Body of pancreas (tissue), 4 donors: ENCODE data around the gene TBX4.

Experiments used
- POLR2A ChIP-seq, 3 donors: fragments of 450-650 bp; IDR thresholded peaks; one replicate each; pipeline ENCODE4 v1.6.1; 2016; ENCODE audit warnings: antibody characterized with exemption in 3 of 3, mild to moderate bottlenecking in 2 of 3
- TF ChIP-seq, protein P1 (sequence below), 7 experiments: fragments of 450-650 bp in 4 of 7; fragments of 200-600 bp in 3 of 7; sonication (generic) in 3 of 7; IDR thresholded peaks; one replicate each; pipeline ENCODE4 v1.5.1; 2016 to 2019; ENCODE audit warnings: antibody characterized with exemption in 7 of 7

DNA sequence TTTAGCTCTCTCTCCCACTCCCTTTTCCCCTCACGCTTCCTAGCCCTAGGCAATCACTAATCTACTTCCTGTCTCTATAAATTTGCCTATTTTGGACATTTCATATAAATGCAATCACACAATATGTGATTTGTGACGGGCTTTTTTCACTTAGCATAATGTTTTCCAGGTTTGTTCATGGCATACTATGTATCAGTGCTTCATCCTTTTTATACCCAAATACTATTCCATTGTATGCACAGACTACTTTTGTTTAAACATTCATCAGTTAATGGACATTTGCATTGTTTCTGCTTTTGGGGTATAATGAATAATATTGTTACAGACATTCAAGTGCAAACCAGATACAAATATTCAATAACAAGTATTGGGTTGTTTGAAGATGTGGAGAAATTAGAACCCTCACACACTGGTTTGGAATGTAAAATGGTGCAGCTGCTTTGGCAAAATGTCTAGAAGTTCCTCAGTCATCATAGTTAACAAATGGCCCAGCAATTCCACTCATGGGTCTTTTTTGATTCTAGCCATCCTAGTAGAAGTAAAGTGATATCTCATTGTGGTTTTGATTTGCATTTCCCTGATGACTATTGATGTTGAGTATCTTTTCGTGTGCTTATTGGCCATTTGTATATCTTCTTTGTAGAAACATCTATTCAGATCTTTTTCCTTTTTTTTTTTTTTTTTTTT, 67.7 kb downstream of the TBX4 start:
- TF ChIP-seq, protein P1, sequence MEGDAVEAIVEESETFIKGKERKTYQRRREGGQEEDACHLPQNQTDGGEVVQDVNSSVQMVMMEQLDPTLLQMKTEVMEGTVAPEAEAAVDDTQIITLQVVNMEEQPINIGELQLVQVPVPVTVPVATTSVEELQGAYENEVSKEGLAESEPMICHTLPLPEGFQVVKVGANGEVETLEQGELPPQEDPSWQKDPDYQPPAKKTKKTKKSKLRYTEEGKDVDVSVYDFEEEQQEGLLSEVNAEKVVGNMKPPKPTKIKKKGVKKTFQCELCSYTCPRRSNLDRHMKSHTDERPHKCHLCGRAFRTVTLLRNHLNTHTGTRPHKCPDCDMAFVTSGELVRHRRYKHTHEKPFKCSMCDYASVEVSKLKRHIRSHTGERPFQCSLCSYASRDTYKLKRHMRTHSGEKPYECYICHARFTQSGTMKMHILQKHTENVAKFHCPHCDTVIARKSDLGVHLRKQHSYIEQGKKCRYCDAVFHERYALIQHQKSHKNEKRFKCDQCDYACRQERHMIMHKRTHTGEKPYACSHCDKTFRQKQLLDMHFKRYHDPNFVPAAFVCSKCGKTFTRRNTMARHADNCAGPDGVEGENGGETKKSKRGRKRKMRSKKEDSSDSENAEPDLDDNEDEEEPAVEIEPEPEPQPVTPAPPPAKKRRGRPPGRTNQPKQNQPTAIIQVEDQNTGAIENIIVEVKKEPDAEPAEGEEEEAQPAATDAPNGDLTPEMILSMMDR (IDR thresholded peaks at IDR 0.05), result no peak
- no peak for TF ChIP-seq POLR2A (IDR thresholded peaks at IDR 0.05)
